H1 (cell line): Measurements from ENCODE around the gene SMIM1. TPM values are rescaled to one million over a fixed set of nuclear protein-coding genes. Genes with fewer than 3 reads are reported as not detected.

Experiments used
- BRCA1 ChIP-seq: IDR thresholded peaks from 2 replicates; pipeline ENCODE4 v1.6.1; 2012; ENCODE audit warnings: low read depth, low read length, improper control_type of control experiment
- KDM1A ChIP-seq: fragments of 200-600, 300-600 bp; sonication (generic); IDR thresholded peaks from 2 replicates; pipeline ENCODE4 v1.7.1; 2016; ENCODE audit warnings: mild to moderate bottlenecking, low read length, borderline replicate concordance
- MAFK ChIP-seq: IDR thresholded peaks from 2 replicates; pipeline ENCODE4 v1.6.1; 2012; ENCODE audit warnings: low read depth, mild to moderate bottlenecking, improper control_type of control experiment, low read length
- RAD21 ChIP-seq, 2 experiments: IDR thresholded peaks in 1 of 2; conservative IDR thresholded peaks in 1 of 2; 2 replicates each; pipeline ENCODE4 v1.6.1; 2011; ENCODE audit warnings: low read depth in 2 of 2, low read length in 2 of 2, improper control_type of control experiment in 1 of 2, inconsistent platforms in 1 of 2, mild to moderate bottlenecking in 1 of 2, moderate library complexity in 1 of 2
- TAF1 ChIP-seq: IDR thresholded peaks from 2 replicates; pipeline ENCODE4 v1.6.1; 2011; ENCODE audit warnings: mild to moderate bottlenecking, low read depth, low read length
- polyA plus RNA-seq, 7 experiments: library from polyadenylated mRNA; depleted of rRNA in 3 of 7; stranded (reverse) in 5 of 7; unstranded in 2 of 7; fragments of >200 nt in 5 of 7; fragments of 200-250 nt in 2 of 7; gene quantifications; 1 replicate in 5 of 7; 2 replicates in 1 of 7; 4 replicates in 1 of 7; pipeline versions ENCODE4 v1.2.1 to v1.2.3, GENCODE V29; 2011 to 2013; ENCODE audit warnings: missing spikeins in 2 of 7, mixed read lengths in 2 of 7
- total RNA-seq: library from RNA; stranded (reverse); fragmentation: NEBNext Ultra II Directional; extraction: Animal tissue kit (Norgen Biotek cat#: 25700); gene quantifications from 2 replicates; pipeline ENCODE4 v1.2.1, GENCODE V29; 2021

Gene SMIM1
- total and polyA plus RNA-seq, 2 of the 8 experiments (the other 6 are each of a cell fraction or from before 2014, with no cell fraction given), result 7.7 to 9.7 TPM

DNA sequence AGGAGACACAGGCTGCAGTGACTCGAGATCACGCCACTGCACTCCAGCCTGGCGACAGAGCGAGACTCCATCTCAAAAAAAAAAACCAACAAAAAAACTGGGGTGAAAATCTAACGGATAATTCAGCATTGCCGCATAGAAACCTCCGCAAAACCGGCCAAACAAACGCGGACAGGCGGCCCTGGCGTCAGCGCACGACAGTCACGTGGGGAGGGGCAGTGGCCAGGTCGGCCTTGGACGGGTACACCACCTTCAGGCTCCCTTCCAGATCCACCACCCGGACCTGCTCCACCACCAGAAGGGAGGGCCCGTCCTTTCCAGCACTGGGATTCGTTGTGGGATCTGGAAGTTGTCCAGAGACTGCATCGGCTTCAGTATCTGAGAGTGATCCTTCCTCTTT is 8.4 kb downstream of the SMIM1 start (continued):
- no peak for TF ChIP-seq TAF1
- TF ChIP-seq RAD21 (IDR thresholded peaks at IDR 0.05 in 1 of 2, conservative IDR thresholded peaks at IDR 0.05 in 1 of 2; ENCODE audit: low read depth in 2 of 2, low read length in 2 of 2), result no peak
- TF ChIP-seq BRCA1, result no peak
- TF ChIP-seq MAFK, result no peak
- no peak for TF ChIP-seq KDM1A
